ENCODE measurements around the gene RDH13.
A peak's percentile ranks its signal among the peaks of the same experiment; 100 is the strongest.

The RDH13 gene

GRCh38 chr19:55095260-55096060, 32.5 kb upstream of the RDH13 start:
- Mint-ChIP-seq H3K9me3 (no peaks in the 10 kb centered on the region), H3K27me3 (no peaks in the 10 kb centered on the region), H3K4me3 (no peak overlapping the region), H3K36me3 (peaks cover 1% of the 10 kb centered on the region), H3K4me1 (no peaks in the 10 kb centered on the region), H3K27ac (no peak overlapping the region)

GRCh38 chr19:55094456-55095259, 31.7 kb upstream of the RDH13 start:
- Mint-ChIP-seq H3K9me3 (no peaks in the 10 kb centered on the region), H3K27ac (no peak overlapping the region), H3K4me1 (peaks cover under 1% of the 10 kb centered on the region), H3K4me3 (no peak overlapping the region), H3K36me3 (peaks cover 3% of the 10 kb centered on the region), H3K27me3 (peaks cover 3% of the 10 kb centered on the region)

GRCh38 chr19:55092423-55093318, 29.7 kb upstream of the RDH13 start:
- H3K36me3 Mint-ChIP-seq, result peaks cover 4% of the 10 kb centered on the region
- H3K4me1 Mint-ChIP-seq, result peaks cover 17% of the 10 kb centered on the region
- H3K4me3 Mint-ChIP-seq, result no peak overlapping the region
- H3K27ac Mint-ChIP-seq, result no peak overlapping the region
- H3K9me3 Mint-ChIP-seq, result no peaks in the 10 kb centered on the region
- H3K27me3 Mint-ChIP-seq, result peaks cover 18% of the 10 kb centered on the region

- Mint-ChIP-seq H3K9me3 (no peaks in the 10 kb centered on the region), H3K36me3 (peaks cover 4% of the 10 kb centered on the region), H3K27ac (no peak overlapping the region), H3K4me1 (peaks cover 22% of the 10 kb centered on the region), H3K4me3 (no peak overlapping the region), H3K27me3 (peaks cover 23% of the 10 kb centered on the region)
Measured at GRCh38 chr19:55091955-55092354, 29.0 kb upstream of the RDH13 start.

GRCh38 chr19:55091126-55091910, 28.4 kb upstream of the RDH13 start:
- peaks cover 4% of the 10 kb centered on the region for H3K36me3 Mint-ChIP-seq
- peaks cover 22% of the 10 kb centered on the region for H3K4me1 Mint-ChIP-seq
- no peak overlapping the region for H3K4me3 Mint-ChIP-seq
- peaks cover 23% of the 10 kb centered on the region for H3K27me3 Mint-ChIP-seq
- no peaks in the 10 kb centered on the region for H3K9me3 Mint-ChIP-seq
- H3K27ac Mint-ChIP-seq, result no peak overlapping the region

- Mint-ChIP-seq H3K4me3 (no peak overlapping the region), H3K4me1 (peaks cover 22% of the 10 kb centered on the region), H3K27ac (no peak overlapping the region), H3K36me3 (peaks cover 4% of the 10 kb centered on the region), H3K27me3 (peaks cover 28% of the 10 kb centered on the region), H3K9me3 (no peaks in the 10 kb centered on the region)
Measured at GRCh38 chr19:55090564-55090963, 27.6 kb upstream of the RDH13 start.

- H3K9me3 Mint-ChIP-seq, result no peaks in the 10 kb centered on the region
- H3K4me1 Mint-ChIP-seq, result peaks cover 22% of the 10 kb centered on the region
- H3K36me3 Mint-ChIP-seq, result peaks cover 4% of the 10 kb centered on the region
- H3K27ac Mint-ChIP-seq, result no peak overlapping the region
- H3K4me3 Mint-ChIP-seq, result no peak overlapping the region
- peaks cover 33% of the 10 kb centered on the region for H3K27me3 Mint-ChIP-seq
Measured at GRCh38 chr19:55089342-55089944, 26.5 kb upstream of the RDH13 start.

GRCh38 chr19:55088543-55089341, 25.8 kb upstream of the RDH13 start:
- H3K4me3 Mint-ChIP-seq, result peak overlapping the region; percentile 77
- H3K27me3 Mint-ChIP-seq, result peaks cover 39% of the 10 kb centered on the region
- no peak overlapping the region for H3K27ac Mint-ChIP-seq
- H3K4me1 Mint-ChIP-seq, result peaks cover 22% of the 10 kb centered on the region
- H3K36me3 Mint-ChIP-seq, result peaks cover 4% of the 10 kb centered on the region
- H3K9me3 Mint-ChIP-seq, result no peaks in the 10 kb centered on the region

GRCh38 chr19:55088021-55088451, 25.1 kb upstream of the RDH13 start:
- Mint-ChIP-seq H3K27ac (no peak overlapping the region), H3K27me3 (peaks cover 40% of the 10 kb centered on the region), H3K9me3 (no peaks in the 10 kb centered on the region), H3K4me3 (peak overlapping the region; percentile 77), H3K36me3 (peaks cover 4% of the 10 kb centered on the region), H3K4me1 (peaks cover 23% of the 10 kb centered on the region)

- peaks cover 4% of the 10 kb centered on the region for H3K36me3 Mint-ChIP-seq
- peaks cover 29% of the 10 kb centered on the region for H3K4me1 Mint-ChIP-seq
- no peaks in the 10 kb centered on the region for H3K9me3 Mint-ChIP-seq
- H3K27me3 Mint-ChIP-seq, result peaks cover 44% of the 10 kb centered on the region
- H3K4me3 Mint-ChIP-seq, result peak overlapping the region; percentile 77
- H3K27ac Mint-ChIP-seq, result no peak overlapping the region
Measured at GRCh38 chr19:55087542-55087901, 24.6 kb upstream of the RDH13 start.

GRCh38 chr19:55086730-55087541, 24.0 kb upstream of the RDH13 start:
- H3K27ac Mint-ChIP-seq, result no peak overlapping the region

GRCh38 chr19:55085923-55086715, 23.2 kb upstream of the RDH13 start:
- Mint-ChIP-seq H3K9me3 (no peaks in the 10 kb centered on the region), H3K36me3 (peaks cover 4% of the 10 kb centered on the region), H3K27me3 (peaks cover 45% of the 10 kb centered on the region)

More at GRCh38 chr19:55086730-55087541, 24.0 kb upstream of the RDH13 start:
- peaks cover 4% of the 10 kb centered on the region for H3K36me3 Mint-ChIP-seq
- H3K4me1 Mint-ChIP-seq, result peaks cover 32% of the 10 kb centered on the region
- H3K9me3 Mint-ChIP-seq, result no peaks in the 10 kb centered on the region
- peak overlapping the region; percentile 77 for H3K4me3 Mint-ChIP-seq
- peaks cover 45% of the 10 kb centered on the region for H3K27me3 Mint-ChIP-seq

More at GRCh38 chr19:55085923-55086715, 23.2 kb upstream of the RDH13 start:
- Mint-ChIP-seq H3K4me1 (peaks cover 32% of the 10 kb centered on the region), H3K27ac (no peak overlapping the region), H3K4me3 (peak overlapping the region; percentile 3)
